Caco-2 (cell line): ENCODE data around the gene SBNO1. TPM values are rescaled to one million over a fixed set of nuclear protein-coding genes. Genes with fewer than 3 reads are reported as not detected.

Experiments
- BruUV-seq: library from RNA; stranded (reverse); fragments of 400-500 nt; replicated peaks from 2 replicates; lab custom pipeline; 2021; lab: Mats Ljungman, UMichigan
- CTCF ChIA-PET: fragments of 300-600 bp; sonication (Branson Sonifier 250); formaldehyde crosslinking; loops from one replicate; lab custom pipeline; 2022; ENCODE audit warnings: antibody characterized with exemption; lab: Charles Lee
- POLR2A ChIA-PET: fragments of 300-600 bp; sonication (Branson Sonifier 250); formaldehyde crosslinking; loops from one replicate; lab custom pipeline; 2022; ENCODE audit warnings: antibody characterized with exemption; lab: Charles Lee
- DNase-seq, 2 experiments: peaks; one replicate each; pipeline versions ENCODE4 v3.0.0 to v3.0.0-alpha.2; 2020 to 2022
- H3K27me3 ChIP-seq: replicated peaks from 2 replicates; pipeline ENCODE4 v1.6.0; 2011; ENCODE audit warnings: low read length; ENCODE audit not compliant: control insufficient read depth, insufficient read depth
- H3K36me3 ChIP-seq: 2 replicates; pipeline ENCODE4 v1.5.1; 2011; ENCODE audit warnings: low read length; ENCODE audit not compliant: control insufficient read depth, insufficient read depth
- H3K4me1 ChIP-seq: fragments of 250-450 bp; sonication (Bioruptor Pico); 2 replicates; pipeline ENCODE4 v1.5.1; 2020; ENCODE audit warnings: mild to moderate bottlenecking
- H3K4me3 ChIP-seq: 2 replicates; pipeline ENCODE4 v1.5.1; 2011; ENCODE audit warnings: low read depth, mild to moderate bottlenecking, control low read depth, low read length
- H3K9me3 ChIP-seq: fragments of 250-450 bp; sonication (Bioruptor Pico); 2 replicates; pipeline ENCODE4 v1.5.1; 2020; ENCODE audit warnings: mild to moderate bottlenecking, moderate library complexity
- H3K27ac Mint-ChIP-seq: one replicate; pipeline ENCODE4 v1.8.0; 2022; ENCODE audit warnings: mixed read lengths; ENCODE audit not compliant: unreplicated experiment
- H3K27me3 Mint-ChIP-seq: one replicate; pipeline ENCODE4 v1.8.0; 2022; ENCODE audit warnings: mixed read lengths; ENCODE audit not compliant: insufficient read depth, unreplicated experiment
- H3K36me3 Mint-ChIP-seq: one replicate; pipeline ENCODE4 v1.8.0; 2022; ENCODE audit warnings: mild to moderate bottlenecking, mixed read lengths; ENCODE audit not compliant: insufficient read depth, unreplicated experiment
- H3K4me1 Mint-ChIP-seq: one replicate; pipeline ENCODE4 v1.8.0; 2022; ENCODE audit warnings: low read depth, mixed read lengths; ENCODE audit not compliant: unreplicated experiment
- H3K4me3 Mint-ChIP-seq: one replicate; pipeline ENCODE4 v1.8.0; 2022; ENCODE audit warnings: mild to moderate bottlenecking, moderate library complexity, mixed read lengths; ENCODE audit not compliant: unreplicated experiment
- H3K9me3 Mint-ChIP-seq: one replicate; pipeline ENCODE4 v1.8.0; 2022; ENCODE audit warnings: mixed read lengths; ENCODE audit not compliant: unreplicated experiment
- intact Hi-C: fragments of 100-400 bp; cut with micrococcal nuclease; formaldehyde crosslinking; loops from one replicate; pipeline ENCODE4 v1.10.0; 2022; ENCODE audit not compliant: unreplicated experiment
- total RNA-seq: library from RNA; stranded (reverse); gene quantifications from 2 replicates; pipeline ENCODE4 v1.2.3, GENCODE V29; 2022
- TF ChIP-seq, protein P1 (sequence below), 2 experiments: fragments of 200-600 bp in 1 of 2; IDR thresholded peaks; 1 replicate in 1 of 2; 2 replicates in 1 of 2; pipeline versions ENCODE4 v1.5.1 to v1.8.0; 2011 to 2022; ENCODE audit warnings: antibody characterized with exemption in 1 of 2, control low read depth in 1 of 2, inconsistent platforms in 1 of 2, low read depth in 1 of 2, low read length in 1 of 2, mild to moderate bottlenecking in 1 of 2, moderate library complexity in 1 of 2; ENCODE audit not compliant: insufficient read depth in 1 of 2, severe bottlenecking in 1 of 2, unreplicated experiment in 1 of 2

SBNO1 gene
- total RNA-seq, 1 experiment from 2014 or later, result 53.8 TPM

- intact Hi-C loops, result loop anchor here (5.0 kb wide), 1 partner anchor 197 kb away; the partner anchor contains the start of gene TMED2
- Histone ChIP-seq H3K36me3 (no peaks in the 10 kb centered on the region), H3K4me3 (peak overlapping the region; percentile 64), H3K4me1 (peaks cover 4% of the 10 kb centered on the region; the same call in 1 of the 2 replicates), H3K27me3 (no peaks in the 10 kb centered on the region), H3K9me3 (no peaks in the 10 kb centered on the region)
- Mint-ChIP-seq H3K9me3 (no peaks in the 10 kb centered on the region), H3K27me3 (no peaks in the 10 kb centered on the region), H3K4me3 (peak overlapping the region; percentile 83), H3K27ac (no peak overlapping the region), H3K36me3 (peaks cover 26% of the 10 kb centered on the region), H3K4me1 (peaks cover 14% of the 10 kb centered on the region)
- ChIA-PET CTCF (interaction anchor here (1.9 kb wide), 1 partner anchor 20 kb away, joined by 36 read pairs; the partner anchor contains the start of gene SBNO1), POLR2A (interaction anchor here (1.4 to 2.1 kb wide), 2 partner anchors 19 to 20 kb away, joined by 4 to 57 read pairs; partner anchors contain the start of gene SBNO1)
- no TSS peak for BruUV-seq
- TF ChIP-seq, protein P1, sequence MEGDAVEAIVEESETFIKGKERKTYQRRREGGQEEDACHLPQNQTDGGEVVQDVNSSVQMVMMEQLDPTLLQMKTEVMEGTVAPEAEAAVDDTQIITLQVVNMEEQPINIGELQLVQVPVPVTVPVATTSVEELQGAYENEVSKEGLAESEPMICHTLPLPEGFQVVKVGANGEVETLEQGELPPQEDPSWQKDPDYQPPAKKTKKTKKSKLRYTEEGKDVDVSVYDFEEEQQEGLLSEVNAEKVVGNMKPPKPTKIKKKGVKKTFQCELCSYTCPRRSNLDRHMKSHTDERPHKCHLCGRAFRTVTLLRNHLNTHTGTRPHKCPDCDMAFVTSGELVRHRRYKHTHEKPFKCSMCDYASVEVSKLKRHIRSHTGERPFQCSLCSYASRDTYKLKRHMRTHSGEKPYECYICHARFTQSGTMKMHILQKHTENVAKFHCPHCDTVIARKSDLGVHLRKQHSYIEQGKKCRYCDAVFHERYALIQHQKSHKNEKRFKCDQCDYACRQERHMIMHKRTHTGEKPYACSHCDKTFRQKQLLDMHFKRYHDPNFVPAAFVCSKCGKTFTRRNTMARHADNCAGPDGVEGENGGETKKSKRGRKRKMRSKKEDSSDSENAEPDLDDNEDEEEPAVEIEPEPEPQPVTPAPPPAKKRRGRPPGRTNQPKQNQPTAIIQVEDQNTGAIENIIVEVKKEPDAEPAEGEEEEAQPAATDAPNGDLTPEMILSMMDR (IDR thresholded peaks at IDR 0.05; ENCODE audit: insufficient read depth in 1 of 2, low read depth in 1 of 2, low read length in 1 of 2, severe bottlenecking in 1 of 2, unreplicated experiment in 1 of 2), result no peak
- DNase-seq, result no peak
These were observed 20.3 kb upstream of the SBNO1 start for GRCh38 chr12:123384994-123385376.

GRCh38 chr12:123384318-123384993 lies 19.8 kb upstream of the SBNO1 start:
- TSS peak; percentile 67 for BruUV-seq

GRCh38 chr12:123382684-123383083 lies 18.0 kb upstream of the SBNO1 start:
- no peaks in the 10 kb centered on the region for H3K27me3 ChIP-seq
- no peaks in the 10 kb centered on the region for H3K9me3 Mint-ChIP-seq
- BruUV-seq, result TSS peak; percentile 81
- intact Hi-C loops, result loop anchor here (1.0 to 5.0 kb wide), 3 partner anchors 10 to 200 kb away; partner anchors contain the start of gene TMED2
- no peak for DNase-seq
- ChIA-PET POLR2A (interaction anchor here (0.6 to 2.1 kb wide), 3 partner anchors 11 to 77 kb away, joined by 3 to 57 read pairs (median 7); partner anchors contain the start of gene SBNO1), CTCF (no interaction called here)
- TF ChIP-seq, protein P1 (IDR thresholded peaks at IDR 0.05; ENCODE audit: insufficient read depth in 1 of 2, low read depth in 1 of 2, low read length in 1 of 2, severe bottlenecking in 1 of 2, unreplicated experiment in 1 of 2), result no peak
- H3K9me3 ChIP-seq, result no peaks in the 10 kb centered on the region
- peaks cover 9% of the 10 kb centered on the region for H3K4me1 Mint-ChIP-seq
- peak overlapping the region; percentile 5; the same call in 1 of the 2 replicates for H3K4me3 ChIP-seq
- no peaks in the 10 kb centered on the region for H3K36me3 ChIP-seq
- H3K4me1 ChIP-seq, result peaks cover 4% of the 10 kb centered on the region; the same call in 1 of the 2 replicates
- peak overlapping the region; percentile 83 for H3K4me3 Mint-ChIP-seq
- H3K27me3 Mint-ChIP-seq, result no peaks in the 10 kb centered on the region
- peaks cover 16% of the 10 kb centered on the region for H3K36me3 Mint-ChIP-seq
- H3K27ac Mint-ChIP-seq, result peak overlapping the region; percentile 29

More at GRCh38 chr12:123384318-123384993, 19.8 kb upstream of the SBNO1 start:
- Mint-ChIP-seq H3K27me3 (no peaks in the 10 kb centered on the region), H3K9me3 (no peaks in the 10 kb centered on the region), H3K4me1 (peaks cover 14% of the 10 kb centered on the region), H3K27ac (peak overlapping the region; percentile 79), H3K4me3 (peak overlapping the region; percentile 83), H3K36me3 (peaks cover 21% of the 10 kb centered on the region)
- Histone ChIP-seq H3K4me3 (peak overlapping the region; percentile 64), H3K27me3 (no peaks in the 10 kb centered on the region), H3K36me3 (no peaks in the 10 kb centered on the region), H3K9me3 (no peaks in the 10 kb centered on the region), H3K4me1 (peaks cover 4% of the 10 kb centered on the region; the same call in 1 of the 2 replicates)
- CTCF ChIA-PET, result interaction anchor here (1.5 to 1.9 kb wide), 2 partner anchors 19 to 114 kb away, joined by 4 to 36 read pairs; partner anchors contain the start of gene SBNO1
- peak in 1 of 2 experiments; percentile 37 for DNase-seq
- intact Hi-C loops, result loop anchor here (5.0 kb wide), 1 partner anchor 198 kb away; the partner anchor contains the start of gene TMED2
- POLR2A ChIA-PET, result interaction anchor here (0.7 to 2.1 kb wide), 4 partner anchors 20 to 152 kb away, joined by 3 to 57 read pairs (median 6); partner anchors contain the start of genes MPHOSPH9, MTRFR, SBNO1 and SNRNP35
- TF ChIP-seq, protein P1 (IDR thresholded peaks at IDR 0.05; ENCODE audit: insufficient read depth in 1 of 2, low read depth in 1 of 2, low read length in 1 of 2, severe bottlenecking in 1 of 2, unreplicated experiment in 1 of 2), result peak in 1 of 2 experiments; percentile 4
